HG02938 (cell line): ENCODE measurements around the gene EIF4B.

ENCODE experiments used
- ATAC-seq: cut with Tn5 transposase; IDR thresholded peaks from one replicate; pipeline ENCODE4 v1.9.1; 2021; ENCODE audit warnings: mild to moderate bottlenecking, moderate library complexity; ENCODE audit not compliant: unreplicated experiment

The EIF4B gene

DNA sequence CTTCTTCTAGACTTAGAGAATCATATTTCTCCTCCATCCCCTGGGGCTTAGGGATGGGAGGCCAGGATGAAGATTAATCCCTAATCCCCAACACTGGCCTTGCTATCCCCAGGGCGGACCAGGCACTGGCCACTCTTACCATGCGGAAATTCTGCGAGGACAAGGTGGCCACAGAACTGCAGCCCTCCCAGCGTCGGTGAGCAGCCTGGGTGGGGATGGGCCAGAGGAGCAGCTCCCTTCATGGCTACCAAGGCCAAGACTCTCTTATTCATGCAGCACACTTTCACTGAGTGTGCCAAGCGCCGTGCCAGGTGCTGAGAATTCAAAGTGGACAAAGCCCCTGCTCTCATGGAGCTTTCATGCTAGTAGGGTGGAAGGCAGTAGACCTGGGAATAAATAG lies 50.6 kb downstream of the EIF4B start:
- no peak for ATAC-seq

DNA sequence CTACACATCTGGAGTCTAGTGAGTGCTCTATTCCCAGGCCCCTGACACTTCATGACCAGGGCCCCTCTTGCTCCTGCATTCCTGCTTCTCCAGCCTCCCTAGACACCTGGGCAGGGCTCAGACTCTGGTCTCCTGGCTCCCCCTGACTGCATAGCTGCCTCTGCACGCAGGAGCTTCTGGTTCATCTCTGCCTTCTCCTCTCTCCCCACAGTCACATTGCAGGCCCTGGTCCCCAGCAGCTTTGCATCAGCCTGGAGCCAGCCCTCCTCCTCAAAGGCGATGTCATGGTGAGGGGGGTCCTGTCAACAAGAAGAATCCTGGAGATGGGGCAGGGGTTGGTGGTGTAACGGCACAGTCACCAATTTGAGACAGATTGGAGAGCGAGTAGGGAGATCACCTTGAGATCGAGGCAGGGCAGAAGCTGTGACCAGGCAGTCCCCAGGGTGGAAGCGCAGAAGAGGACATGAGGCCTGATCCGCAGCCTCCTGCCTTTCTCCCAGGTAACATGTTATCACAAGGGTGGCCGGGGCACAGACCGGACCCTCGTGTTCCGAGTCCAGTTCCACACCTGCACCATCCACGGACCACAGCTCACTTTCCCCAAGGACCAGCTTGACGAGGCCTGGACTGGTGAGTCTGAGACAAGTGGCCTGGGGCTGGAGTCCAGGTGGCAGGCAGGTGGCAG lies 51.7 kb downstream of the EIF4B start:
- no peak for ATAC-seq

DNA sequence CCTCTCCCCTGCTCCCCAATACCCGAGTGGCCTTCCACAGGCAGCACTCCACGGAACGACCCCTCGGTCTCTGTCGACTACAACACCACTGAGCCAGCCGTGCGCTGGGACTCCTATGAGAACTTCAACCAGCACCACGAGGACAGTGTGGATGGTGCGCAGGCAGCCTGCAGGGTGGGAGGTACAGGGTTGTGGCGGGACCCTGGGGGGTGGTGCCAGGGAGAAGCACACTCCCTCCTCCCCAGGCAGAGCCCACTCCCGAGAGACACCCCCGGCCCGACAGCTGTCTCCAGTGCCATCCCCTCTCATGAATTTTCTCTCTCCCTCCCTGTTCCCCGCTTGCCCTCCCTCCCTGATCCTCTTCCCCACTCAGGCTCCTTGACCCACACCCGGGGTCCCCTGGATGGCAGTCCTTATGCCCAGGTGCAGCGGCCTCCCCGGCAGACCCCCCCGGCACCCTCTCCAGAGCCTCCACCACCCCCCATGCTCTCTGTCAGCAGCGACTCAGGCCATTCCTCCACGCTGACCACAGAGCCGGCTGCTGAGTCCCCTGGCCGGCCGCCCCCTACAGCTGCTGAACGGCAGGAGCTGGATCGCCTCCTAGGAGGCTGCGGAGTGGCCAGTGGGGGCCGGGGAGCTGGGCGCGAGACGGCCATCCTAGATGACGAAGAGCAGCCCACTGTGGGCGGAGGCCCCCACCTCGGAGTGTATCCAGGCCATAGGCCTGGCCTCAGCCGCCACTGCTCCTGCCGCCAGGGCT lies 52.6 kb downstream of the EIF4B start:
- no peak for ATAC-seq

DNA sequence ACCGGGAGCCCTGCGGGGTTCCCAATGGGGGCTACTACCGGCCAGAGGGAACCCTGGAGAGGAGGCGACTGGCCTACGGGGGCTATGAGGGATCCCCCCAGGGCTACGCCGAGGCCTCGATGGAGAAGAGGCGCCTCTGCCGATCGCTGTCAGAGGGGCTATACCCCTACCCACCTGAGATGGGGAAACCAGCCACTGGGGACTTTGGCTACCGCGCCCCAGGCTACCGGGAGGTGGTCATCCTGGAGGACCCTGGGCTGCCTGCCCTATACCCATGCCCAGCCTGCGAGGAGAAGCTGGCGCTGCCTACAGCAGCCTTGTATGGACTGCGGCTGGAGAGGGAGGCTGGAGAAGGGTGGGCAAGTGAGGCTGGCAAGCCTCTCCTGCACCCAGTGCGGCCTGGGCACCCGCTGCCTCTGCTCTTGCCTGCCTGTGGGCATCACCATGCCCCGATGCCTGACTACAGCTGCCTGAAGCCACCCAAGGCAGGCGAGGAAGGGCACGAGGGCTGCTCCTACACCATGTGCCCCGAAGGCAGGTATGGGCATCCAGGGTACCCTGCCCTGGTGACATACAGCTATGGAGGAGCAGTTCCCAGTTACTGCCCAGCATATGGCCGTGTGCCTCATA lies 53.3 kb downstream of the EIF4B start:
- ATAC-seq: no peak

DNA sequence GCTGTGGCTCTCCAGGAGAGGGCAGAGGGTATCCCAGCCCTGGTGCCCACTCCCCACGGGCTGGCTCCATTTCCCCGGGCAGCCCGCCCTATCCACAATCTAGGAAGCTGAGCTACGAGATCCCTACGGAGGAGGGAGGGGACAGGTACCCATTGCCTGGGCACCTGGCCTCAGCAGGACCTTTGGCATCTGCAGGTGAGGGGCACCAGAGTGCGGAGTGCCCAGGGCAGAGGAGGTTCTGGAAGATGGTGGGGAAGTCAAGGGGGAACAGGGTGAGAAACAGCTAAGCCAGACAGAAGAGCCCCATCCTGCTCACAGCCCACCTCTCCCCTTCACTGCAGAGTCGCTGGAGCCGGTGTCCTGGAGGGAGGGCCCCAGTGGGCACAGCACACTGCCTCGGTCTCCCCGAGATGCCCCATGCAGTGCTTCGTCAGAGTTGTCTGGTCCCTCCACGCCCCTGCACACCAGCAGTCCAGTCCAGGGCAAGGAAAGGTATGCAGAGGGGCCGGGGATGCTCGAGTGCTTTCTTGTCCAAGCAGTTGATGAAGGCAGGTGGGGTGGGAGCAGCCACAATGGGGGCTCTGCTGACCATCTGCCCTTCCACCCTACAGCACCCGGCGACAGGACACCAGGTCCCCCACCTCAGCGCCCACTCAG lies 53.9 kb downstream of the EIF4B start:
- ATAC-seq: no peak

DNA sequence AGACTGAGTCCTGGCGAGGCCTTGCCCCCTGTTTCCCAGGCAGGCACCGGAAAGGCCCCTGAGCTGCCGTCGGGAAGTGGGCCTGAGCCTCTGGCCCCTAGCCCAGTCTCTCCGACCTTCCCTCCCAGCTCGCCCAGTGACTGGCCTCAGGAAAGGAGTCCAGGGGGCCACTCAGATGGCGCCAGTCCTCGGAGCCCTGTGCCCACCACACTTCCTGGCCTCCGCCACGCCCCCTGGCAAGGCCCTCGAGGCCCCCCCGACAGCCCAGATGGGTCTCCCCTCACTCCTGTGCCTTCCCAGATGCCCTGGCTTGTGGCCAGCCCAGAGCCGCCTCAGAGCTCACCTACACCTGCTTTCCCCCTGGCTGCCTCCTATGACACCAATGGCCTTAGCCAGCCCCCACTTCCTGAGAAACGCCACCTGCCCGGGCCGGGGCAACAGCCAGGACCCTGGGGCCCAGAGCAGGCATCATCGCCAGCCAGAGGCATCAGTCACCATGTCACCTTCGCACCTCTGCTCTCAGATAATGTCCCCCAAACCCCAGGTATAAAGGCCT lies 54.5 kb downstream of the EIF4B start:
- ATAC-seq: no peak

DNA sequence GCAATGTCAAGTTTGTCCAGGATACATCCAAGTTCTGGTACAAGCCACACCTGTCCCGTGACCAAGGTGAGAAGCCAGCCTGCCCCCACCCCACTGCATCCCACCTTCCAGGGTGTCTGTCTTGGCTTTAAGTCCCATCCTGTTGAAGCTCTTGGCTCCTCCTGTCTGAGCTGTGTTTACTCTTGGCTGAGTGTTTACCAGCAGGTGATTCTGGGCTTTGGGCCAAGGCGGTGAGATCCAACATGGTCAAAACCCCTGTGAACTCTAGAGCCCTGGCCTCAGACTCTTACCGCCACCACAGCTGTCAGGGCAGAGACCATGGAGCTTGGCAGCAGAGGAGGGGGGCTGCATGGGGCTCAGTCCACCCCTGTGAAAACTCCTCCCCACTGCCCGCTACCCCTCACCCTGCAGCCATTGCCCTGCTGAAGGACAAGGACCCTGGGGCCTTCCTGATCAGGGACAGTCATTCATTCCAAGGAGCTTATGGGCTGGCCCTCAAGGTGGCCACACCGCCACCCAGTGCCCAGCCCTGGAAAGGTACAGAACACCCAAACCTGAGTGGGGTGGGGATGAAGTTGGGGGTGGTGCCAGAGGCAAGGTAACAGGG lies 55.3 kb downstream of the EIF4B start:
- ATAC-seq: no peak

DNA sequence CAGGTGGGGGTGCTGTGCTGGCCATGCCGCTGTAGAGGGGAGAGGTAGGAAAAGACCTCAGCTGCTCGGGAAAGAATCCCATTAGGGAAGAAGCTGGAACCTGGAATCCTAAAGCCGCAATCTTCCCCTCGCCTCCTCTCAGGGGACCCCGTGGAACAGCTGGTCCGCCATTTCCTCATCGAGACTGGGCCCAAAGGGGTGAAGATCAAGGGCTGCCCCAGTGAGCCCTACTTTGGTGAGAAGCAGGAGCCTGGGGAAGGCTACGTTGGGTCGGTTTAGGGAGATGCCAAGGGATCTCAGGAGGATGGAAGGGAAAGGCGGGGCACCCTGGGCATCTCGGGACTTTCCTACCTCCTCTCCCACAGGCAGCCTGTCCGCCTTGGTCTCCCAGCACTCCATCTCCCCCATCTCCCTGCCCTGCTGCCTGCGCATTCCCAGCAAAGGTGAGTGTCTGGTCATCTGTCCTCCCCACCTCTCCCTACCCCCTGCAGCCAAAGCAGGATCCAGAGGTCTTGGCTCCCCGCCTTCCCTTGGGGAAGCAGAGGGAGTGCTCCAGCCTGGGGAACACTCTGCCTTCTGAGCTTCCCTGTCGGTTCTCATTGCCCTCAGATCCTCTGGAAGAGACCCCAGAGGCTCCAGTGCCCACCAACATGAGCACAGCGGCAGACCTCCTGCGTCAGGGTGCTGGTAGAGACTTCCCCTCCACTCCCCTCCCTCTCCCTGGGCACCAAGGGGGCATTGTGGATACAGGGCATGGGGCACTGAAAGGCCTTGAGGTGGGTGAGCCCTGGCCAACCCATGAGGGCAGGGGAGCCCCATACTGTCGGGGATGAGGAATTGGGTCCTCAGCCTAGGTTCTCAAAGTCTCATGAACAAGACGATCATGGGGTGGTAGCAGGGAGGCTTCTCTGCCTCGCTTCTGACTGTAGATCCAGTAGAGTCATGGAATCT lies 56.0 kb downstream of the EIF4B start:
- no peak for ATAC-seq

DNA sequence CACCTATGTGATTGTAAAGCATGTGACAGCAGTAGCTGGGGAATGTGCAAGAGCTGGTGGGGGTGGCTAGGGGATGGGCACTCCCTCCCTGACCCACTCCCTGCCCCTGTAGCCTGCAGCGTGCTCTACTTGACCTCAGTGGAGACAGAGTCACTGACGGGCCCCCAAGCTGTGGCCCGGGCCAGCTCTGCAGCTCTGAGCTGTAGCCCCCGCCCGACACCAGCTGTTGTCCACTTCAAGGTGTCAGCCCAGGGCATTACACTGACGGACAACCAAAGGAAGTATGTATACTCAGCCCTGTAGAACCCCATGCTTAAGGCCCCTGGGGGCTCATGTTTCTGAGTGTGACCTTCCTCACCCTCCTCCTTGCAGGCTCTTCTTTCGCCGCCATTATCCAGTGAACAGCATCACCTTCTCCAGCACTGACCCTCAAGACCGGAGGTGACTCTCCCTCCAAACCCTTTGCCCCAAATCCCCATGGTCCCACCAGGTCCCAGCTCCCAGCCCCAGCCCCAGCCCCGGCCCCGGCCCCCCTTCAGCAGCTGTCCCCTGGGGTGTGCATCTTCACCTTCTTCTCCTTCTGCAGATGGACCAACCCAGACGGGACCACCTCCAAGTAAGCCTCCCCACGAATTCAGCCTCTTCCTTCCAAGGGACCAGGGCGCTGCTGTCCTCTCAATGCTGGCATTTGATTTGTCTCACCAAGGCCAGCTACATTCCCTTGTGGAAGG lies 56.9 kb downstream of the EIF4B start:
- ATAC-seq: no peak

DNA sequence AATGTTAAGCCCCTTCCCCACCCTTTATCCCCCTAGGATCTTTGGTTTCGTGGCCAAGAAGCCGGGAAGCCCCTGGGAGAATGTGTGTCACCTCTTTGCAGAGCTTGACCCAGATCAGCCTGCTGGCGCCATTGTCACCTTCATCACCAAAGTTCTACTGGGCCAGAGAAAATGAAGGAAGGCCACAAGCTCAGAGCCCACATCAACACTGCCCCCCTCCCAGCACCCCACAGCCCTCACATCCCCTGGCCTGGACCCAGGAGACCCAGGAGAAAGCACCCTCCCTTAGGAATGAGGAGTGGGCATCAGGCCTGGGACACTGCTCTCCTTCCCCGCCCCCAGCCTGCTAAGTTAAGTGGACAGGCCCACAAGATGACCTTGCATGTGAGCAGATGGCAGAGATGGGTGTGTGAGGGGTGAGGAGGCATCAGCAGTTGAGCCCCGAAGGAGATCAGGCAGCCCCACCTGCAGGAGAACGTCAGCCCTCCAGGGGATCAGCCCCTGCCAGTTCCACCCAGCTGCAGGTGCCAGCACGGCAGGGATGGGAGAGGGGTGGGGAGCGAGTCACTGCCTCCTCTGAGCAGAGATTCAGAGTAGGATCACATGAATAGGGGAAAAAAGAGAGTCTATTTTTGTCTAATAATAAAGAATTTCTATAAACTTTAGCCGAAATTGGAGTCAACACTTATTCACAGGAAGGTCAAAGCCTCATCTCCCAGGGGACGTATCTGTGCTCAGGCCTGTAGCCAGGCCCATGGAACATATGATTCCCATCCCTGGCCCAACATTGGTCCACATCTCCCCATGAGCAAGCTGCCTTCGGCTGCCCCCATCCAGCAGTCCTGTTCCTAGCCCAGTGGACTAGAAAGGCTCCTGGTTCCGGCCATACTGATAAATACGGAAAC lies 57.7 kb downstream of the EIF4B start:
- ATAC-seq: no peak

DNA sequence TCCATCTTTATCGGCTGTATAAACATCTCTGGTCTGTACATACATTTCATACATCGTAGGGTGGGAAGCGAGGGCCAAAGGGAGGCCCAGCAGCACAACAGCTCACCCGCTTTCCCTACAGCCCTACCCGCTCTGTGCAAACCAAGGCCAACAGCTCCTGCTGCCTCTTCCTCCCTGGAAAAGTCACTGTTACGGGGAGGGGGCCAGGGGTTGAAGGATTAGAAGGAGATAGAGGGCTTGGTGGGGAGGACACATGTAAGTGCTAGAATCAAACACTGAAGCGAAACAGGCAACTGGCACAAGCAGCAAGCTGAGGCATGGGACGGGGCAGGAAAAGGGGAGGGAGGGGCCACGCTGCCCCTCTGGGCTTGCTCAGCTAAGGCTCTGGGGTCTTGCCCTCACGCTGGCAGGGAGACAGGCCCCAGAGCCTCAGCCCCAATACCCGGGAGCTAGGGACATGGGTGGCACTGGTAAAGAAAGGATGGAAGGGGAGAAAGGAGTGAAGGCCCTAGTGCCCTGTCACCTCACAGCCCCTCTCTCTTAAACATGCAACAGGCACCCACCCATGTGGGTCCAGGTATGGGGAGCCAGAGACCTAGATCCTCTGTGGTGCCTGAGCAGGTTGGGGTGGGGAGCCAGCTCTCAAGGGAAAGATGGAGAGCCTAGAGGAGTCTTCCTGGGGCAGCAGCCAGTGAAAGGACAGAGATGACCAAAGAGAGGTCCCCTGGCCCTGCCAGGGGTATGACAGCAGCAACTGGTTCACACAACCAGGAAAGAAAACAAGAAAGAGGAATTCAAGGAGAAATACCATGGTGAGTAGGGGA lies 58.6 kb downstream of the EIF4B start:
- ATAC-seq: no peak

DNA sequence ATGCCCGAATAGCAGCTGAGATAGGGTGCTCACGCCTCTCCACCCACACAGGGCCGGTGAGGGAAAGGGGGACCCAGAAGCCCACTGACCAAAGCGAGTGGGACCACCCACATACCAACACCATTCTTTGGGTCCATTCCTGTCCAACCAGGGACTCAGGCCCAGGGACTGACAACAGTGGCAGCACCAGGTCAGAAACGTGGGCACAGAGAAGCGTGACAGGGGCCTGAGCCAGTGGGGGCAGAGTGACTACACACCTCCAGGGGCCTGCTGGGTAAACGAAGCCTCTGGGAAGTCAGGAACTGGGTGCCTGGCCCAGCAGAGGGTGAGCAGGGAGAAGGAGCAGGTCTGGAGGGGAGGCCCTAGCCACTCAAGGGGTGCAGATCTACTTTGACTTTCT lies 59.2 kb downstream of the EIF4B start:
- no peak for ATAC-seq

DNA sequence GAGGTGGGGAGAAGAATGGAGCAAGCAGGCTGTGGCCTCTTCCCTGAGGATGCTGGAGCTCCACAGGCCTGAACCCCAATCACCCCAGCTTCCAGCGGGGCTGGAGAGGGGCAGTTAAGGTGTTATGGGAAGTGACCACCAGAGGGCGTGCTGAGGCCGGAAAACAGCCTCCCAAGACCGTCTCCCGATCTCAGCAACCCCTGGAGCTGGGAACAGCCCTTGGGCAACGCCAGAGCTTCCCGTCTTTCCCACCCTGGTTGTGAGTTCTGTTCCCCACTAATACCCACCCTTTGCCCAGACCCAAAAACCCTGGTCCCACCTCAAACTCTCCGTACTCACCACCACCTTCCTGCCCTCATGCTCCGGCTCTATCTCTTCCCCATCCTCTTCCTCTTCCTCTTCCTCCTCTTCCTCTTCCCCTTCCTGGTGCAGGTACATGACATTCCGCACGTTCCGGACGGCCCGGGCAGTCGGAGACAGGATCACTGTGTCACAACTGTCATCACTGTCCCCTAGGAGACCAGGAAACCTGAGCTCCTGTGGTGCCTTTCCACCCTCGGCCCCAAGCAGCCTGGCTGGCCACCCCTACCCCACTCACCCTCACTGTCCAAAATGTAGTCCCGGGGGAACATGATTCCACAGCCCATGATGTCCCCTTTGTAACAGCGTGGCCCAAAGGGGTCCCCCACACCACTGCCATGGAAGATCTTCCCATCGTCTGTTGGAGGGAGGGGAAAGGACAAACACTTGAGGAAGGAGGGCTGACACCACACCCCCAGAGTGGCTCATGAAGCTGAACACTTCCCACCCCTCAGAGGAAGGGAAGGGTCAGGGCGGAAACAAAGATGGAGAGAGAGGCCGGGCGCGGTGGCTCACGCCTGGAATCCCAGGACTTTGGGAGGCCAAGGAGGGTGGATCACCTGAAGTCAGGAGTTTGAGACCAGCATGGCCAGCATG lies 60.0 kb downstream of the EIF4B start:
- no peak for ATAC-seq

DNA sequence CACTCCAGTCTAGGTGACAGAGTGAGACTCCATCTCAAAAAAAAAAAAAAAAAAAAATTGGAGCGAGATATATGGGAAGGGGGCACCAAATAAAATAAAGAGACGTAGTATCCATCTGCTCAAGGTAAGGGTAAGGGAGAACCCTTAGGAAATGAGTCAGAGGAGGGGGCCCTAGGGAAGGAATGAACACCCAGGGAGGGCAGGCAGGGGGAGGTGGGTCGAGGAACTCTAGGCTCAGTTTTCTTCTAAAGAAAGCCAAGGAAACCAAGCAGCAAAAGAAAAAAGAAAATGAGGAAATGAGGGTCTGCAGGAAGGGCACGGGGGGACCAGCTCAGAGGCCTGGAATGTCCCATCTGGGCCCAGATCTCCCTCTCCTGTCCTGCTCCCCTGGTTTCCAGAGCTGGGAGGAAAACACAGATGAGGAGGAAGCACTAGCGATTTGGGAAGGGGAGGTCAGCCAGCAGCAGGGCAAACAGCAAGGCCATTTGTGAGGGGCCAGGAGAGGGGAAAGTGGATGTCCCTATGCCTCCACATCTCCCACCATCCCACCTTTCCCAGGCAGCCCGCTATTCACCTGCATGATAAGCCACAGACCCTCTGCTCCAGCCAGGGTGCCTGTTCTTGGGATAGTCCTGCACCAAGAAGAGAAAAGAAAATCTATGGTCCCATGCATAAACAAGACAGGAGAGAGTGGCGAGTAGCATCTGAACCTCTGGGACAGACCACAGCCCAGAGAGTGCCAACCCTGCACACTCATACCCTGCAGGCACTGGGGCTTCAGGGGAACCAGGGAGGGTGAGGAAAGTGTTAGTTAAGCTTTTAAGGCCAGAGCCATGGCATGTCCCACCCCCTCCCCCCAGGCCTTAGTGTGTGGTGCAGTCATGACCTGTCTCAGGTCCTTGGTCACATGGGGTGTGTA lies 61.1 kb downstream of the EIF4B start:
- ATAC-seq: no peak
